GM12878 (cell line): ENCODE results near the gene ITM2C.

Experiments used
- ESRRA ChIP-seq: IDR thresholded peaks from 2 replicates; pipeline ENCODE4 v1.6.1; 2012; ENCODE audit warnings: mild to moderate bottlenecking, low read length, improper control_type of control experiment
- EZH2 ChIP-seq: IDR thresholded peaks from 2 replicates; pipeline ENCODE4 v1.6.1; 2012; ENCODE audit warnings: low read depth, mild to moderate bottlenecking, control low read depth, inconsistent platforms, low read length, borderline replicate concordance; ENCODE audit not compliant: control insufficient read depth
- MYC ChIP-seq: IDR thresholded peaks from 2 replicates; pipeline ENCODE4 v1.6.1; 2011; ENCODE audit warnings: mild to moderate bottlenecking, low read length, moderate library complexity, inconsistent platforms; ENCODE audit not compliant: insufficient read depth, insufficient replicate concordance, insufficient read length, severe bottlenecking
- POLR2A ChIP-seq: IDR thresholded peaks from 2 replicates; pipeline ENCODE4 v1.6.1; 2011; ENCODE audit warnings: low read depth, mild to moderate bottlenecking, low read length
- POLR2AphosphoS2 ChIP-seq: IDR thresholded peaks from 2 replicates; pipeline ENCODE4 v1.6.1; 2011; ENCODE audit warnings: low read depth, mild to moderate bottlenecking, low read length, improper control_type of control experiment, moderate library complexity
- POLR2AphosphoS5 ChIP-seq: IDR thresholded peaks from 2 replicates; pipeline ENCODE4 v1.6.1; 2011; ENCODE audit warnings: mild to moderate bottlenecking, low read length, inconsistent platforms
- RBBP5 ChIP-seq: fragments of 200-600 bp; sonication (generic); conservative IDR thresholded peaks from 2 replicates; pipeline ENCODE4 v1.6.1; 2016
- SMC3 ChIP-seq: IDR thresholded peaks from 2 replicates; pipeline ENCODE4 v1.6.1; 2011; ENCODE audit warnings: low read length, improper control_type of control experiment, borderline replicate concordance
- SP1 ChIP-seq: IDR thresholded peaks from one replicate; pipeline ENCODE4 v1.6.1; 2011; ENCODE audit warnings: low read depth, low read length
- TF ChIP-seq, protein P1 (sequence below): fragments of 450-650 bp; IDR thresholded peaks from 2 replicates; pipeline ENCODE4 v1.6.1; 2017; ENCODE audit warnings: antibody characterized with exemption, mild to moderate bottlenecking, moderate library complexity
- TF ChIP-seq, protein P2 (sequence below), 3 experiments: IDR thresholded peaks in 2 of 3; conservative IDR thresholded peaks in 1 of 3; 2 replicates each; pipeline ENCODE4 v1.5.1; 2011; ENCODE audit warnings: low read depth in 3 of 3, low read length in 3 of 3, mild to moderate bottlenecking in 3 of 3, control low read depth in 2 of 3, moderate library complexity in 2 of 3, inconsistent platforms in 1 of 3, mixed read lengths in 1 of 3; ENCODE audit not compliant: control insufficient read depth in 2 of 3, insufficient read depth in 1 of 3; ENCODE audit errors: extremely low read depth in 1 of 3
- TF ChIP-seq, protein P3 (sequence below): fragments of 450-650 bp; formaldehyde crosslinking; IDR thresholded peaks from 2 replicates; pipeline ENCODE4 v1.5.0; 2022; ENCODE audit warnings: mild to moderate bottlenecking, missing genetic modification characterization

DNA sequence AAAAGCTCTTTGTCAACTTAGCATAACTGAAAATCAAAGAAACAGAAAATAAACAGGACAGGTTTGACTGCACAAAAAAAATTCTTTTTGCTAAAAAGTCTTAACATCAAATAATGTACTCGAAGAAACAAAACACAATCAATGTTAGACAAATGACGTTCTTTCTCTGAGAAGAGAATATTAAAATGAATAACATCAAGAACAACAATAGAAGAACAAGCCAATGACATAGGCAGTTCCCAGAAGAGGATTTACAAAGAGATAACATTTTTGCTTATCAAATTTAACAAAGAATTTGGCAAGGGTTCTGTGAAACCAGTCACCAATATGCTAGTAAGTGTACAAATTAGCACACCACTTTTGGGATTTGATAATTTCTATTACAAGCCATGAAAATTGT, 54.5 kb downstream of the ITM2C start:
- TF ChIP-seq, protein P1, sequence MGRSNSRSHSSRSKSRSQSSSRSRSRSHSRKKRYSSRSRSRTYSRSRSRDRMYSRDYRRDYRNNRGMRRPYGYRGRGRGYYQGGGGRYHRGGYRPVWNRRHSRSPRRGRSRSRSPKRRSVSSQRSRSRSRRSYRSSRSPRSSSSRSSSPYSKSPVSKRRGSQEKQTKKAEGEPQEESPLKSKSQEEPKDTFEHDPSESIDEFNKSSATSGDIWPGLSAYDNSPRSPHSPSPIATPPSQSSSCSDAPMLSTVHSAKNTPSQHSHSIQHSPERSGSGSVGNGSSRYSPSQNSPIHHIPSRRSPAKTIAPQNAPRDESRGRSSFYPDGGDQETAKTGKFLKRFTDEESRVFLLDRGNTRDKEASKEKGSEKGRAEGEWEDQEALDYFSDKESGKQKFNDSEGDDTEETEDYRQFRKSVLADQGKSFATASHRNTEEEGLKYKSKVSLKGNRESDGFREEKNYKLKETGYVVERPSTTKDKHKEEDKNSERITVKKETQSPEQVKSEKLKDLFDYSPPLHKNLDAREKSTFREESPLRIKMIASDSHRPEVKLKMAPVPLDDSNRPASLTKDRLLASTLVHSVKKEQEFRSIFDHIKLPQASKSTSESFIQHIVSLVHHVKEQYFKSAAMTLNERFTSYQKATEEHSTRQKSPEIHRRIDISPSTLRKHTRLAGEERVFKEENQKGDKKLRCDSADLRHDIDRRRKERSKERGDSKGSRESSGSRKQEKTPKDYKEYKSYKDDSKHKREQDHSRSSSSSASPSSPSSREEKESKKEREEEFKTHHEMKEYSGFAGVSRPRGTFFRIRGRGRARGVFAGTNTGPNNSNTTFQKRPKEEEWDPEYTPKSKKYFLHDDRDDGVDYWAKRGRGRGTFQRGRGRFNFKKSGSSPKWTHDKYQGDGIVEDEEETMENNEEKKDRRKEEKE: no peak
- TF ChIP-seq EZH2: no peak
- no peak for TF ChIP-seq RBBP5
- TF ChIP-seq, protein P2, sequence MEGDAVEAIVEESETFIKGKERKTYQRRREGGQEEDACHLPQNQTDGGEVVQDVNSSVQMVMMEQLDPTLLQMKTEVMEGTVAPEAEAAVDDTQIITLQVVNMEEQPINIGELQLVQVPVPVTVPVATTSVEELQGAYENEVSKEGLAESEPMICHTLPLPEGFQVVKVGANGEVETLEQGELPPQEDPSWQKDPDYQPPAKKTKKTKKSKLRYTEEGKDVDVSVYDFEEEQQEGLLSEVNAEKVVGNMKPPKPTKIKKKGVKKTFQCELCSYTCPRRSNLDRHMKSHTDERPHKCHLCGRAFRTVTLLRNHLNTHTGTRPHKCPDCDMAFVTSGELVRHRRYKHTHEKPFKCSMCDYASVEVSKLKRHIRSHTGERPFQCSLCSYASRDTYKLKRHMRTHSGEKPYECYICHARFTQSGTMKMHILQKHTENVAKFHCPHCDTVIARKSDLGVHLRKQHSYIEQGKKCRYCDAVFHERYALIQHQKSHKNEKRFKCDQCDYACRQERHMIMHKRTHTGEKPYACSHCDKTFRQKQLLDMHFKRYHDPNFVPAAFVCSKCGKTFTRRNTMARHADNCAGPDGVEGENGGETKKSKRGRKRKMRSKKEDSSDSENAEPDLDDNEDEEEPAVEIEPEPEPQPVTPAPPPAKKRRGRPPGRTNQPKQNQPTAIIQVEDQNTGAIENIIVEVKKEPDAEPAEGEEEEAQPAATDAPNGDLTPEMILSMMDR (IDR thresholded peaks at IDR 0.05 in 2 of 3, conservative IDR thresholded peaks at IDR 0.05 in 1 of 3; ENCODE audit: control insufficient read depth in 2 of 3, extremely low read depth in 1 of 3, insufficient read depth in 1 of 3, low read depth in 3 of 3, low read length in 3 of 3): no peak
- TF ChIP-seq POLR2AphosphoS2: no peak
- TF ChIP-seq, protein P3, sequence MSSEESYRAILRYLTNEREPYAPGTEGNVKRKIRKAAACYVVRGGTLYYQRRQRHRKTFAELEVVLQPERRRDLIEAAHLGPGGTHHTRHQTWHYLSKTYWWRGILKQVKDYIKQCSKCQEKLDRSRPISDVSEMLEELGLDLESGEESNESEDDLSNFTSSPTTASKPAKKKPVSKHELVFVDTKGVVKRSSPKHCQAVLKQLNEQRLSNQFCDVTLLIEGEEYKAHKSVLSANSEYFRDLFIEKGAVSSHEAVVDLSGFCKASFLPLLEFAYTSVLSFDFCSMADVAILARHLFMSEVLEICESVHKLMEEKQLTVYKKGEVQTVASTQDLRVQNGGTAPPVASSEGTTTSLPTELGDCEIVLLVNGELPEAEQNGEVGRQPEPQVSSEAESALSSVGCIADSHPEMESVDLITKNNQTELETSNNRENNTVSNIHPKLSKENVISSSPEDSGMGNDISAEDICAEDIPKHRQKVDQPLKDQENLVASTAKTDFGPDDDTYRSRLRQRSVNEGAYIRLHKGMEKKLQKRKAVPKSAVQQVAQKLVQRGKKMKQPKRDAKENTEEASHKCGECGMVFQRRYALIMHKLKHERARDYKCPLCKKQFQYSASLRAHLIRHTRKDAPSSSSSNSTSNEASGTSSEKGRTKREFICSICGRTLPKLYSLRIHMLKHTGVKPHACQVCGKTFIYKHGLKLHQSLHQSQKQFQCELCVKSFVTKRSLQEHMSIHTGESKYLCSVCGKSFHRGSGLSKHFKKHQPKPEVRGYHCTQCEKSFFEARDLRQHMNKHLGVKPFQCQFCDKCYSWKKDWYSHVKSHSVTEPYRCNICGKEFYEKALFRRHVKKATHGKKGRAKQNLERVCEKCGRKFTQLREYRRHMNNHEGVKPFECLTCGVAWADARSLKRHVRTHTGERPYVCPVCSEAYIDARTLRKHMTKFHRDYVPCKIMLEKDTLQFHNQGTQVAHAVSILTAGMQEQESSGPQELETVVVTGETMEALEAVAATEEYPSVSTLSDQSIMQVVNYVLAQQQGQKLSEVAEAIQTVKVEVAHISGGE (CRISPR knock-in tag): no peak
- no peak for TF ChIP-seq SP1
- TF ChIP-seq POLR2A: no peak
- TF ChIP-seq POLR2AphosphoS5: no peak
- TF ChIP-seq MYC: no peak
- no peak for TF ChIP-seq ESRRA
- TF ChIP-seq SMC3: no peak
